T-helper 2 cell (primary cell): ENCODE results near the gene RNASE8.

Source experiments
- DNase-seq, 5 experiments: peaks; one replicate each; pipeline versions ENCODE4 v3.0.0 to v3.0.0-alpha.2; 2012 to 2022

RNASE8 gene

DNA sequence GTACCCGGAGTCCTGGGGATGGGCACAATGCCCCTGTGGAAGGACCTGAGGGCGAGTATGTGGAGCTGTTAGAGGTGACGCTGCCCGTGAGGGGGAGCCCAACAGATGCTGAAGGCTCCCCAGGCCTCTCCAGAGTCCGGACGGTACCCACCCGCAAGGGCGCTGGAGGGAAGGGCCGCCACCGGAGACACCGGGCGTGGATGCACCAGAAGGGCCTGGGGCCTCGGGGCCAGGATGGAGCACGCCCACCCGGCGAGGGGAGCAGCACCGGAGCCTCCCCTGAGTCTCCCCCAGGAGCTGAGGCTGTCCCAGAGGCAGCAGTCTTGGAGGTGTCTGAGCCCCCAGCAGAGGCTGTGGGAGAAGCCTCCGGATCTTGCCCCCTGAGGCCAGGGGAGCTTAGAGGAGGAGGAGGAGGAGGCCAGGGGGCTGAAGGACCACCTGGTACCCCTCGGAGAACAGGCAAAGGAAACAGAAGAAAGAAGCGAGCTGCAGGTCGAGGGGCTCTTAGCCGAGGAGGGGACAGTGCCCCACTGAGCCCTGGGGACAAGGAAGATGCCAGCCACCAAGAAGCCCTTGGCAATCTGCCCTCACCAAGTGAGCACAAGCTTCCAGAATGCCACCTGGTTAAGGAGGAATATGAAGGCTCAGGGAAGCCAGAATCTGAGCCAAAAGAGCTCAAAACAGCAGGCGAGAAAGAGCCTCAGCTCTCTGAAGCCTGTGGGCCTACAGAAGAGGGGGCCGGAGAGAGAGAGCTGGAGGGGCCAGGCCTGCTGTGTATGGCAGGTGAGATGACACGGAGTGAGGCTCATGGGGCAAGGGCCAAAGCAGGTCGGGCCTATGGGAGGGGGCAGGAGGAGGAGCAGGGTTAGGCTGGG lies 17.0 kb downstream of the RNASE8 start:
- DNase-seq, result no peak

DNA sequence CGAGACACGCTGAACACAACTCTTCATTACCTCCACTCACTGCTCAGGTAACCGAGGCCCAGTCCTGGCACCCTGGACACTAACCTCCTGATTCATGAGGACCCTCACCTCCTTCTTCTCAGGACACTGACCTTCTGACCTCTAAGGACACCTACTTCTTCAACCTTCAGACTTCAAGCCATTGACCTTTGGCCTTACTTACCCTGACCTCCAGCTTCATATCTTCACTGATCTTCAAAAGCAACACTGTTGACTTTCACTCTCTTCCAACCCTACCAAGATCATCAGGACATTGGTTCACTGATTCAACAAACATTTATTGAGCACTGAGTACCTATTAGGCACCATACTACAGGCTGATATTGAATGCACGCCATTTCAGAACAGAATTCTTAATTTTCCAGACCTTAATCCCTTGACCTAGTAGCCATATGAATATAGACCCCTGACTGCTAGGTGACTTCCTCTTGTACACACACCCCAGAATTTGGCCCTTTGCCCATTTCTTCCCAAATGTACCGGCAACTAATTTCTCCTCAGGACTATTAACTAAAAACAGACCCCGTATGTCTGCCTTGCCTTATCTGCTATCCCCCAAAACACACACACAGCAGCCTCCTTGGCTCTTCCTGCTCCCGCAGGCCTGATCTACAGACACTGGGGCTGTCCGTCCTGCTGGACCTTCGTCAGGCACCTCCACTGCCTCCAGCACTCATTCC lies 18.3 kb downstream of the RNASE8 start:
- no peak for DNase-seq

DNA sequence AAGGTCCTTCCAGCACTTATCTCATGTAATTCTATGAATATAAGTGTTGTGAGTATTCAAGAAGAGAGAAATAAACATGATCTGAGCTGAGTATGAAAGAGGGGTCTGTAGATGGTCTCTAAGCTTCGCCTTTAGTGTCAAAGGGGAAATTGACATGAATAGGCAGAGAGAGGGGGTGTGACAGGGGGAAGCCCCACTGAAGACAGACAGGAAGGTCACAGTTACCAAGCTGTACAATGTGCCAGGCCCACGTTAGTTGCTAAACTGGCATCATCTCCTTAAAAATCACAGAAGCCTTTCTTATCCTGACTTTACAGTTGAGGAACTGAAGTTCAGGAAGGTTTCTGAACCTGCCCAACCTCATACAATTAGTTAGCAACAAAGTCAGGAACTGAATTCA lies 20.1 kb downstream of the RNASE8 start:
- DNase-seq, result no peak

DNA sequence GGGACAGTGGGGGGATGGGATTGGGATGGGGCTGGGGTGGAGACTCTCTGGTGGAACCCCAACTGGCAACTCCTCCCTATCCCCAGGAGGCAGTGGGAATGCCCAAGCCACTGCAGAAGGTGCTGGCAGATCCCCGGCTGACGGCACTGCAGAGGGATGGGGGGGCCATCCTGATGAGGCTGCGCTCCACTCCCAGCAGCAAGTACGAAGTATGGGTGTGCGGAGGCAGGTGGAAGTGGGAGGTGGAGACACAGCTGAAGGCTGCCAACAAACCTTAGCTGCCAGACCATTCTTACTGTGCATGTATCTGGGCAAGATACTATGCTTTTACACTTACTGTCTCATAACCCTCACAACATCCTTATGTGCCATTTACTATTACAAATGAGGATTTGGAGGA lies 20.7 kb downstream of the RNASE8 start:
- no peak for DNase-seq

DNA sequence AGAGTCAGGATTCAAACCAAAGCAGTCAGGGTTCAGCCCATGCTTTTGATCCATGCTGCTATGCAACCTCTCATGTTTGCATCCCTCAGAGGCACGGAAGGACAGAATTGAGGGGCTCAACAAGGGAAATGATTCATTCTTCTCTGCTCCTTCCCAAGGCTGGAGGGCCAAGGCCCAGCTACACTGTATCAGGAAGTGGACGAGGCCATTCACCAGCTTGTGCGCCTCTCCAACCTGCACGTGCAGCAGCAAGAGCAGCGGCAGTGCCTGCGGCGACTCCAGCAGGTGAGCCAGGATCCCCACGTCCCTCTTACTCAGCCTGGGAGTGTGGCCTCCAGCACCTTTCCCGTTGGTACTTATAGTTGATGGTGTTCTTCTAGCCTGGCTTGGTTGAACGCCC lies 21.1 kb downstream of the RNASE8 start:
- no peak for DNase-seq

DNA sequence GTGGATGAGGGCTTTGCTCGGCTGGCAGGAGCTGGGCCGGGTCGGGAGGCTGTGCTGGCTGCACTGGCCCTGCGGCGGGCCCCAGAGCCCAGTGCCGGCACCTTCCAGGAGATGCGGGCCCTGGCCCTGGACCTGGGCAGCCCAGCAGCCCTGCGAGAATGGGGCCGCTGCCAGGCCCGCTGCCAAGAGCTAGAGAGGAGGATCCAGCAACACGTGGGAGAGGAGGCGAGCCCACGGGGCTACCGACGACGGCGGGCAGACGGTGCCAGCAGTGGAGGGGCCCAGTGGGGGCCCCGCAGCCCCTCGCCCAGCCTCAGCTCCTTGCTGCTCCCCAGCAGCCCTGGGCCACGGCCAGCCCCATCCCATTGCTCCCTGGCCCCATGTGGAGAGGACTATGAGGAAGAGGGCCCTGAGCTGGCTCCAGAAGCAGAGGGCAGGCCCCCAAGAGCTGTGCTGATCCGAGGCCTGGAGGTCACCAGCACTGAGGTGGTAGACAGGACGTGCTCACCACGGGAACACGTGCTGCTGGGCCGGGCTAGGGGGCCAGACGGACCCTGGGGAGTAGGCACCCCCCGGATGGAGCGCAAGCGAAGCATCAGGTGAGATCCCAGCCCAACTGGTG lies 24.0 kb downstream of the RNASE8 start:
- no peak for DNase-seq

DNA sequence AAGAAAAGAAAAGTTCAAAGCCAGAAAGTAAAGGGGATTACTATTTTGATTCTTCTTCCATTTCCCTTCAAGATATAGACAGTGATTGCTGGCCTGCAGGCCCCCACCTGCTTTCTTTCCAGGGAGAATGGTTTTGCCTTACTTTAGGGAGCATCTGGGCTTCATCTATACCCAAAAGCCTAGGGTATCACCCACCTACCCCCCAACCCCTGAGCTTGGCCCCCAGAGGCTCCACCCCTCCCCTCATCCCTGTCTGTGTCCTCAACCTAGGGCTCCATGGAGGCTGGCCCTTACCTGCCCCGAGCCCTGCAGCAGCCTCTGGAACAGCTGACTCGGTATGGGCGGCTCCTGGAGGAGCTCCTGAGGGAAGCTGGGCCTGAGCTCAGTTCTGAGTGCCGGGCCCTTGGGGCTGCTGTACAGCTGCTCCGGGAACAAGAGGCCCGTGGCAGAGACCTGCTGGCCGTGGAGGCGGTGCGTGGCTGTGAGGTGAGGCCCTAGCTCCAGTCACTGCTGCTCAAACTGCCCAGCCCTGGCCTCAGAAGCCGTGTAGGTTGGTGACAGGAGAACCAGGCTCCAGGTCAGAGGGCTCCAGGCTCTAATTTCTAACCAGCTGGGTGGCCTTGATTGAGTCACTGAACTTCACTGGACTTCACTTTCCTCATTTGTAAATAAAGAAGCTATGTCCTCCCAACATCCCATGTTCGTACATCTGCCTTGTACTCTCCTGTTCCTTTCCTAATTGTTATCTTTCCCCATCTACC lies 26.1 kb downstream of the RNASE8 start:
- no peak for DNase-seq

DNA sequence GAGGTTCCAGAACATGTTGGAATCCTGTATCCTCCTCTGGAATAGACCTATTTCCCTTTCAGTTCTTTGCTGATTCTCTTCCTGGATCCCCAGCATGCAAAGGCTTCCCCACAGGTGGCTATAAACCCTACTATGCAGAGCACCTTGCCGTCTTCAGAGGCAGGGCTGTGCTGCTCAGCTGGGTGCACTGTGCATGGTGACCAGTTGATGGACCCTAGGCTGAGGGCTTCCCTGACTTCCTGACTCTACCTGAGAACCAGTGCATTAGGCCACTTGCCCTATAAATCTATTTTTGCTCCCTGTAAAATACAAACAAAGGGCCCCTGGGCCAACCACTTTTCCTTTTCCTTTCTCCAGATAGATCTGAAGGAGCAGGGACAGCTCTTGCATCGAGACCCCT lies 26.8 kb downstream of the RNASE8 start:
- DNase-seq, result no peak

DNA sequence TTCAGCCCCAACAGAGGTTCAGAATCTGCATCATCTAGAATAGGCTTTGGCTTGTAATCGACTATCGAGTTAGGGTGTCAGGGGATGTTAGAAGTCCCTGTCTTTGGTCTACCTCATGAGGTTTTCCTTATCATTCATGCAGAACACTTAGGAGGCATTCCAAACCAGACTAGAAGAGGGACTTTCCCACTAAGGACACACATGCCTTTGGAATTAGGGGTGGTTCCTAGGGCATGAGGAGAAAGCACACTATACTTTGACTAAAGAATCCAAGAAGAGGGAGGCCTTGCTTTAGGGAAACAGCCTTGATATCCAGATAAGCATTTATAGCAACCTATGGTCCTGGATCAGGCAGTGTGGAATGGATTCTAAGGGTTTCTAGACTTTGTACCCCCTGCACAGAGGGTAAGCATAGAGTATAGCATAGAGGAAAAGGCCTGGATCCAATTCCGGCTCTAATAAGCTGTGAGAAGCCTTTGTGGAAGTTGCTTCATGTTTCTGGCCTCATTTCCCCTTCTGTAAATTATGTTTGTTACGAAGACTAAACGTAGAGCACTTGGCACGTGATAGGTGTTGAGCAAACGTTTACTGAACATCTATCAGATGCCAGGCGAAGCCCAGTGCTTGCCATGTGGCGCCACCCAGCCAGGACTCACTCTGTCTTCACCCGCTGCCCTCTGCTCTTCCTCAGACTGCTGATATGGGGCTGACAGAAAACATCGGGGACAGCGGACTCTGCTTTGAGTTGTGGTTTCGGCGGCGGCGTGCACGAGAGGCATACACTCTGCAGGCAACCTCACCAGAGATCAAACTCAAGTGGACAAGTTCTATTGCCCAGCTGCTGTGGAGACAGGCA lies 27.6 kb downstream of the RNASE8 start:
- no peak for DNase-seq

DNA sequence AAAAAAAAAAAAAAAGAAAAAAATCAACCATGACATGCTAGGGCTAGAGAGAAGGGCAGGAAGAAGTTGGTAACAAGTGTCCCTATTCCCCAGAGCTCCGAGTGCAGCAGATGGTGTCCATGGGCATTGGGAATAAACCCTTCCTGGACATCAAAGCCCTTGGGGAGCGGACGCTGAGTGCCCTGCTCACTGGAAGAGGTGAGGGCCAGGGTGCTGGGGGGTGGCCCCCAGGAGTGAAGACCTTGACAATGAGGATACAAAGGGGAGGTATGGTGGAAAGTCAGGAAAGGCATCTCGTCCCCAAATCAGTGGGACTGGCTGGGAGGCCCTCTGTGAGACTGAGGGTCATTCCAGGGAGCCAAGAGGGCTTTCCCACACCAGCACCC lies 29.3 kb downstream of the RNASE8 start:
- no peak for DNase-seq

DNA sequence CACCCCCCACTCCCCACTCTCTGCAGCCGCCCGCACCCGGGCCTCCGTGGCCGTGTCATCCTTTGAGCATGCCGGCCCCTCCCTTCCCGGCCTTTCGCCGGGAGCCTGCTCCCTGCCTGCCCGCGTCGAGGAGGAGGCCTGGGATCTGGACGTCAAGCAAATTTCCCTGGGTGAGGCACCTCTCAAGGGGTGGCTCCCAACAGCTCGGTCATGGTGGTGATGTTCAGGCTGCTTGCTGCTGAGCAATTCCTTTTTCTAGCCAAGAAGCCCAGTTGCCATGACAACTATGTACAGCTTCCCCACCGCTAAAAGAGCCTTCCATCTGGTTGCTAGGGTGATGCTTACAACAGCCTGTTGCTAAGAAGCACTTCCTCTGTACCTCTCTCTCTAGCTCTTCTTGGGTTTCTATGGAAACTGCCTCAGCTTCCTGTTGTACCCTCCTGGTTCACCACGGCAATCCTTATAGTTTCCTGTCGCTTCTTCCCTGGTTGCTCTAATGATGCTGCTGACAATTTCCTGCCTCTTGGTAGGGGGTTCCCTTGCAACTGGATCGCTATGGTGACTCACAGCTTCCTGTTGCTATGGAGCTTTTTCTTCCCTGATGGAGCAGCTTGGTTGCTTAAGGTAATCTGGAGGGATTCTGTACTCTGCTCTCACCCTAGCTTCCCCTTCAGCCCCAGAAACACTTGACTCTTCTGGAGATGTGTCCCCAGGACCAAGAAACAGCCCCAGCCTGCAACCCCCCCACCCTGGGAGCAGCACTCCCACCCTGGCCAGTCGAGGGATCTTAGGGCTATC lies 29.9 kb downstream of the RNASE8 start:
- peak in 4 of 5 experiments; percentile 44 to 94 (median 84) for DNase-seq

DNA sequence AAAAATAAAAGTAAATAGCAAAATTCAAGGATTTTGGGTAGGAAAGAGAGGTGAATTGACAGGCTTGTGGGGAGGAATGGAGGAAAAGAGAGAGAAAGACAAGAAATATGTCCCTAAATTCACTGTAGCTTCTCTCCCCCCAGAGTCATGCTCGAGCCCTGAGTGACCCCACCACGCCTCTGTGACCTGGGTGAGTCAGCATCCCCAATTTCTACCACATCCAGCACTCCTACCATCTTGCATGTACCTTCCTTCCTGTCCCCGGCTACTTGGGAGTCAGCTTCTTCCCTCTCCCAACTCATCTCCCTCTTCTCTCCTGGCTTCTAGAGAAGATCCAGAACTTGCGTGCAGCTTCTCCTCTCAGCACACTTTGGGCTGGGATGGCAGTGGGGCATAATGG lies 31.1 kb downstream of the RNASE8 start:
- no peak for DNase-seq

DNA sequence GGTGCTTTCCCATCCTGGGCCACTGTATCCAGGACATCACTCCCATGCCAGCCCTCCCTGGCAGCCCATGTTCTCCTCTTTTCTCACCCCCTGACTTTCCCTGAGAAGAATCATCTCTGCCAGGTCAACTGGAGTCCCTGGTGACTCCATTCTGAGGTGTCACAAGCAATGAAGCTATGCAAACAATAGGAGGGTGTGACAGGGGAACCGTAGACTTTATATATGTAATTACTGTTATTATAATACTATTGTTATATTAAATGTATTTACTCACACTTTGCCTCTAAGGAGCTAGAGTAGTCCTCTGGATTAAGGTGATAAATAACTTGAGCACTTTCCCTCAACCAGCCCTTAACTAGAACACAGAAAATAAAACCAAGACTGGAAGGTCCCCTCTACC lies 31.6 kb downstream of the RNASE8 start:
- no peak for DNase-seq

DNA sequence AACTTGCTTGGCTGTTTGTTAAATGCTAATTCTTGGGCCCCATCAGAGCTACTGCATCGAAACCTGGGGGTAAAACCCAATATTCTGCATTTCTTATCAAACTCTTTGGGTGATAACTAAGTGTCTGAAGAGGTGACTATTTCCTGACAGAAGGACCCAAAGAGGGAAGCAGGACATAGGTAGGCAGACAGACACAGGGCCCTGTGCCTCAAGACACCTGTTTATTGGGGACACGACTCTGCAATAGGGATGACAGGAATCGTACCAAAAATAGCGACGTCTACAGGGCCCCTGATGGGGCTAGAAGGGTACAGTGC lies 32.2 kb downstream of the RNASE8 start:
- no peak for DNase-seq

DNA sequence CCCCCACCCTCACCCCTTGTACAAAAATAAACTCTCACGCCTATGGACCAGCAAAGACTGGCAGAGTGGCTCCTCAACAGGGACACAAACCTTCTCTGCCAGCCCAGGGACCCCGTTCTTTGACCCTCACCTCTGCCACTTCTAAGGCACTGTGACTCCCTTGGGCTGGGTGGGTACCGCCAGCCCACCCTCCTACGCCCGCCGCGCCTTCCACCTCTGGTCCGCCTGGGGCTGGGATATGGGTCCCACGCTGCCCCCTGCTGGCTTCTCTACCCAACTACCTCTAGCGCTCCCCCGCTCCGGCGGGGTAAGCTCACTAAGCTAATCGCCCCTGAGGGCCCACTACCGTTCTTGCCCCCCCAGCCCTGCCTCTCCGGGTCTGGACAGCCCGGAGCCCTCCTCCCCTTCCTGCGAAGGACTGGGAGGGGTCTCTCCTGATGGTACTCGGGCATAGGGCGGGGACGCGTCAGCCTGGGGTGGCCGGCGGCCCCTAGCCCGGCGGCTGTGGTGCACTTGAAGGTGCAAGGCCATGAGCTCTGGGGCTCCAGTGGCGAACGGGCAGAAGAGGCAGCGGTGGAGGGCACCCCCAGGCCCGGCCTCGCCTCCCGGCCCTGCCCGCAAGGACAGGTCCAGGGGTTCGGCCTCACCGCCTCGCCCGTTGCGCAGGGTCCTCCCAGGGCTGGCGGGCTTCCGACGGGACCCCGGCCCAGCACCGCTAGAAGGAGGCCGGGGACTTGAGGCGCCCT lies 32.7 kb downstream of the RNASE8 start:
- DNase-seq, result no peak

DNA sequence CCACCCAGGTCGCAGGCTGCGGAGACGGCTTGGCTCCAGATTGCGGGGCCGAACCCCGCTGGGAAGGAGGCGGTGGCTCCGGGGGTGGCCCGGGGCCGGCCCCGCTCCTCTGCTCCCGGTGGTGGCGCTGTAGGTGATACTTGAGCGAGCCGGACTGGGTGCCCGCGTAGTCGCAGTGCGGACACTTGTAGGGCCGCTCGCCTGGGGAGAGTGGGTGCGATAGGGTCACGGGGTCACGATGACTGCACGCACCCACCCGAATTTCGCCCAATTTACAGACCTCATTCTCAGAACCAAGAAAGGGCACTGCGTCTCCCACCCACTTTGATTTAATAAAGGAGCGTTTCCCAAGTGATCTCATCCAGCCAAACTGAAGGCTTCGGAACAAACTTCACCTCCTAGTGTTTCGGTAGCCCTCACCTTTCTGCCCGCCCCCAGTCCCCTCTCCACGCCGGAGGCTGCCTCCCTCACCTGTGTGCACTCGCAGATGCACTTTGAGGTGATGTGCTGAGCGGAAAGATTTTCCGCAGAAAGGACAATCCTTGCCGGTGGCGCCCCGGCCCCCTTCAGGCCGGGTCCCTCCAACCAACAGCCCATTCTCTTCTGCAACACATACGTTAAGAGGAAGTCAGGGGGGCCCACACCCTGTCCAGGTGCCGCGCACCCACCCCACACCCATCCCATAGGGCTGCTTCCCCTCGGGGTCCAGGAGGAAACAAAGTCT lies 33.5 kb downstream of the RNASE8 start:
- DNase-seq, result no peak

DNA sequence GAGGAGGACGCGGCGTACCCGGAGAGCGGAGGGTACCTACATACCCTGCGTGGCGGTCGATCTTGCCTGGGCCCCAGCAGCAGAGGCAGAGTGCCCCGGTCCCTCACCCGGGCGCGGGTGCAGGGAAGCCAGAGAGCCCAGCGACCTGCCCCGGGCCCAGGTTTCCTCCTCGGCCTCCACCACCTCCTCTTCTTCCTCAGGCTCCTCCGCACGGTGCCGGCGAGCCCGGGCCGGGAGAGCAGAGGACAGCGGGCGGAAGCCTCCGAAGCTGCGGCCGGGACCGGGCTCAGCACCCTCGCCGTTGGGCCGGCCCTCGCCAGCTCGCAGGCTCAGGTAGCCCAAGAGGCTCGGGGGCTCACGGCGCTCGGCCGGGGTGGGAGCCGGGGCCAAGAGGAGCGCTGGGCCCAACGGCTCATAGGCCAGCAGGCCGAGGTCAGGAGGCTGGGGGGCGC lies 34.2 kb downstream of the RNASE8 start:
- DNase-seq, result no peak

DNA sequence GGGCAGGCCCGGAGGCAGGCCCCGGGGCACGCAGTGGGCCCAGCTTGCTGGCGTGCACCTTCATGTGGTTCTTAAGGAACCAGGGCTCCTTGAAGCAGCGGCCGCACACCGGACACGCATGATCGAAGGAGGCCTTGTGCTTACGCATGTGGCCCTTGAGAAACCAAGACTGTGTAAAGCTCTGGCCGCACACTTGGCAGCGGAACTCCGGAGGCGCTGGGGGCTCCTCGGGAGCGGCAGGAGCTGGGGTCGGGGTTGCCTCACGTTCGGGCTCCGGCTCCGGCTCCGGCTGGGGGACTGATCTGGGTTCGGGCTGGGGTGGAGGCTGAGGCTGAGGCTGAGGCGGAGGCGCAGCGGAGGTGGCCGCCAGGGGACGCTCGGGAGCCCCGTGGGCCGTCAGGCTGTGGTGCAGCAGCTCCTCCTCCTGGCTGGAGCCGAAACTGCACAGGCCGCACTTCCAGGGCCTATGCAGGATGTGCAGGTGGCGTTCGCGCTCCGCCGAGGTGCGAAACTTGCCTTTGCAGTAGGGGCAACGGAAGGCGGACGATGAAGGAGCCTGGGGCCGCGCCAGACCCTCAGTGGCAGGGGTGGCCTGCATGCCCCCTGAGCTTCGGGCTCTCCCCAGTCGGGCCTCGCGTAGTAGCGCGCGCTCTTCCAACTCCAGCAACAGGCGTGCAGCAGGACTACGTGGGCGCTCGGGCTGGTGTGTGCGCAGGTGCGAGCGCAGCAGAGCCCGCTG lies 34.8 kb downstream of the RNASE8 start:
- DNase-seq, result peak; percentile 80 to 92 (median 86)

DNA sequence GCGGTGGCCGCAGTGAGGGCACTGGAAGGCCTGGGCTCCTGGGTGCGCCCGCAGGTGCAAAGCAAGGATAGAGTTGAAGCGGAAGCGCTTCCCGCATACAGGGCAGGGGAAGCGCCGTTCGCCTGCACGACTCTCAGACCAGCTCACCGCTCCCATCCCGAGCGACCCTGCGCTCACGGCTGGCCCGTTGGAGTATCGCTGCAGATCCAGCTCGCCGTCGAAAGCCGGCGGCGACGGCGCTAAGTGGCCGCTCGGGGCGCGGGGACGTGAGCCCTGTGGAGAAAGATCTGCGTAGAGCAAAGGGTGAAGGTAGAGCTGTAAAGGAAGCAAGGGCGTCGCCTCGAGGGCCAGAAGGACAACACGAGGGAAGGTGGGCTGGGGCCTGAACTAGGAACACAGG lies 35.4 kb downstream of the RNASE8 start:
- no peak for DNase-seq
